Activated CD8-positive, alpha-beta memory T cell treated with anti-CD3 and anti-CD28 coated beads for 4 hours (primary cell): ENCODE data around the gene FHOD3.

Source experiments
- DNase-seq, 2 donors: peaks; one replicate each; pipeline ENCODE4 v3.0.0-alpha.2; 2020; ENCODE audit warnings: low read depth in 2 of 2

The FHOD3 gene

GRCh38 chr18:36408606-36409005 lies 111.1 kb downstream of the FHOD3 start:
- no peak for DNase-seq

- no peak for DNase-seq
Observed at GRCh38 chr18:36409779-36410178, 112.3 kb downstream of the FHOD3 start.

DNA sequence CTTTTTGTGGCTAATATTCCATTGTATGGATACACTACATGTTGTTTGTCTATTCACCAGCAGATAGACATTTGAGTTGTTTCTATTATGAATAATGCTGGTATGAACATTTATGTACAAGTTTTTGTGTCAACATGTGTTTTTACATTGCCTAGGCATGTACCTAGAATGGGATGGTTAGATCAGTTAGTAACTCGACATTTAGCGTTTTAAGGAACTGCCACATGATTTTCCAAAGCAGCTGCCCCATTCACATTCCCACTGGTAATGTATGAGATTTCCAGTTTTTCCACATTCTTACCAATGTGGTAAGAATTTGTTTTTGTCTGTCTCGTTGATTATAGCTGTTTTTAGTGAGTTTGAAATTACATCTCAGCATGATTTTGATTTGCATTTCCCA lies 112.8 kb downstream of the FHOD3 start:
- no peak for DNase-seq

DNA sequence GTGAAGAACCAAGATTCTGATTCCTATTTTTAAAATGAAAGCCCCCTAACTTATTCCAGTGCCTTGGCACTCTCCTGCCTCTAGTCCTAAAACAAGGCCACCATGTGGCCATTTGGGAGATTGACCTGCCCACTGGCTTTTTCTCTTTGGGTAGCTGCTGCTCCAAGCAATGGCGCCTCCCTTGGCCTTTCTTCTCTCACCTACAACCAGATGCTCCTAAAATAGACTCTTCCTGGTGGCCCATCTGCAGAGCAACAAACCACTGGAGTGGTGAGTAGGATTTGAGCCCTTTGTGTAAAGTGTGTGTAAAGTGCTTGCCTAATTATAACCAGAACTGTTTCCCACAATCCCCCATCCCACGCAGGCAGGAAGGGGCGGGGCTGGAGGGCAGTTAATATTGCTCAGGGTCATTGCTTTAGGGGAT lies 114.2 kb downstream of the FHOD3 start:
- DNase-seq, result no peak

DNA sequence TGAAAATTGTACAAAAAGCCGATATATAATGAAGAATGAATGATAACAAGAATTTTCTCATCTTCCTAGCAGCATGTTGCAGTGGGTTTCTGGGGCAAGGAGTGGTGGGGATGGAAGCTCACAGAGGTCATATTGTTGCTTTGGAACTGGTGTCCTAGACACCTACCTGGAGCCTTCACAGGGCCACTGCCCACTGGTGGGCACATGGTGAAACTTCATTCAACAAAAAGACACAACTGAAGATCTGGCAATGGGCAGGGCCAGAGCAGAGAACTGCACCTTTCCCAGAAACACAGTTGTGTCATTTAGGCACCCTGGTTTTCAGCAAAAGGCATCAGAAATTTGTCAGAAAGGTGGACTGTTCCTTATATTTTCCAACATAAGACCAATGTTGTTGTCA lies 115.3 kb downstream of the FHOD3 start:
- DNase-seq, result no peak

GRCh38 chr18:36415171-36415570 lies 117.7 kb downstream of the FHOD3 start:
- DNase-seq, result no peak

- DNase-seq, result no peak
Observed at GRCh38 chr18:36415625-36416024, 118.1 kb downstream of the FHOD3 start.

- no peak for DNase-seq
Observed at GRCh38 chr18:36419188-36419899, 121.8 kb downstream of the FHOD3 start.

GRCh38 chr18:36419900-36420531 lies 122.5 kb downstream of the FHOD3 start:
- DNase-seq, result no peak

DNA sequence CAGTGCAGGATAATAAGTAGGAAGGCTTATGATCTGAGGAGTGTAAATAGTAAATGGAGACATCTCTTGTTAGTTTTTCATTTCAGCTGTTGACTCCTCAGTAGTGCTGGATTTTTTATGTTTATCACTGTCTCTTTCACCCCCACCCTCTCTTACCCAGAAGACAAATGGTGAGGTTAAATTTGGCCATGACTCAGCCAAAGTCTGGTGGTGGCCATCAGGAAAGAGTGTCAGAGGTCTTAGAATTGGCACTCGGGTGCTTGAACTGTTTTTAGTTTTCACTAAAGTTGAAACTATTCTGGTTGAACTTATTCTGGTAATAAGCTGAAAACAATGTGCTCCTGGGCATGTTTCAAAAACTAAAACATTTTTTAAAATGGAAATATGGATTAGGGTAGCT lies 123.3 kb downstream of the FHOD3 start:
- no peak for DNase-seq

GRCh38 chr18:36424741-36425142 lies 127.2 kb downstream of the FHOD3 start:
- DNase-seq, result no peak

- DNase-seq, result no peak
Observed at GRCh38 chr18:36427369-36427768, 129.9 kb downstream of the FHOD3 start.

GRCh38 chr18:36427831-36428230 lies 130.3 kb downstream of the FHOD3 start:
- DNase-seq, result no peak

- DNase-seq, result no peak
Observed at GRCh38 chr18:36428431-36429029, 131.0 kb downstream of the FHOD3 start.

DNA sequence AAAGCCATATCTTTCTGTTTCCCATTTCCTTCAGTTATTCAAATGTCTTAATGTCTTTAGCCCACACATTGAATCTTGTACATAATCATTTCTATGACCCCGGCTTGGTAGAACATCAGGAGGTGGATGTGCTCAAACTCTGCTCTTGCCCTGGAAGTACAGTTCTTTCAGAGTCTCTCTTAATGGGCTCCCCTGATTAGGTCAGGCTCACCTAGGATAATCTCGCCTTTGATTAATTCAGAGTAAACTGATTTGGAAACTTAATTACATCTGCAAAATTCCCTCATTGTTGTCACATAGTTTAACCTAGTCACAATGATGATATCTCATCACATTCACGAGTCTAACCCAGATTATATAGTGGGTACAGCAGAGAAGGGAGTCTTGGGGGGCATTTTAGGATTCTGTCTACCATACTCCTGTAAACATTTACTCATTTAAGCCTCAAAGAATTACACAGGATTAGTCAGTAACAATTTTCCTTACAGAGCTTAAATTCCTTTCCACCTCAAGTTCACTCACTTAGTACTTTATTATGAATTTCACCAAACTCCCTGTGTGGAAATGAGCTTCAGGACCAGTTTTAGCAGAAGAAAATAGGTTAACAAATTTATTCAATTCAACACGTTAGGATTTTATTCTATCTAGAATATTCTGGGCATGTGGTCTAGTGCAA lies 135.5 kb downstream of the FHOD3 start:
- DNase-seq, result no peak

- no peak for DNase-seq
Observed at GRCh38 chr18:36436387-36436786, 138.9 kb downstream of the FHOD3 start.

GRCh38 chr18:36440614-36441013 lies 143.1 kb downstream of the FHOD3 start:
- no peak for DNase-seq

- DNase-seq, result no peak
Observed at GRCh38 chr18:36441426-36442240, 144.1 kb downstream of the FHOD3 start.

DNA sequence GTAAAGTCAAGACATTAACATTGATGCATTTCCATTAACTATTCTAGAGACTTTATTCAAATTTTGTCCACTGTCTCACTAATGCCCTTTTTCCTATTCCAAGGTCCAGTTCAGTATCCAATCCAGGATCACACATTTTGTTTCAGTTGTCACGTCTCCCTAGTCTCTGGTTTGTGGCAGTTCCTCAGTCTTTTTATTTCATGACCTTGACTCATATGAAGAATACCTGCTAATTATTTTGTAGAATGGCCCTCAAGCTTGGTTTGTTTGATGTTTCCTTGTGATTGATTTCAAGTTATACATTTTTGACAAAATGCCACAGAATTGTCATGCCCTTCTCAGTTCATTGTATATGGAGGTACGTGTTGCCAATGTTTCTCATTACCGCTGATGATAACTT lies 145.2 kb downstream of the FHOD3 start:
- DNase-seq, result no peak

- no peak for DNase-seq
Observed at GRCh38 chr18:36446059-36446458, 148.5 kb downstream of the FHOD3 start.

DNA sequence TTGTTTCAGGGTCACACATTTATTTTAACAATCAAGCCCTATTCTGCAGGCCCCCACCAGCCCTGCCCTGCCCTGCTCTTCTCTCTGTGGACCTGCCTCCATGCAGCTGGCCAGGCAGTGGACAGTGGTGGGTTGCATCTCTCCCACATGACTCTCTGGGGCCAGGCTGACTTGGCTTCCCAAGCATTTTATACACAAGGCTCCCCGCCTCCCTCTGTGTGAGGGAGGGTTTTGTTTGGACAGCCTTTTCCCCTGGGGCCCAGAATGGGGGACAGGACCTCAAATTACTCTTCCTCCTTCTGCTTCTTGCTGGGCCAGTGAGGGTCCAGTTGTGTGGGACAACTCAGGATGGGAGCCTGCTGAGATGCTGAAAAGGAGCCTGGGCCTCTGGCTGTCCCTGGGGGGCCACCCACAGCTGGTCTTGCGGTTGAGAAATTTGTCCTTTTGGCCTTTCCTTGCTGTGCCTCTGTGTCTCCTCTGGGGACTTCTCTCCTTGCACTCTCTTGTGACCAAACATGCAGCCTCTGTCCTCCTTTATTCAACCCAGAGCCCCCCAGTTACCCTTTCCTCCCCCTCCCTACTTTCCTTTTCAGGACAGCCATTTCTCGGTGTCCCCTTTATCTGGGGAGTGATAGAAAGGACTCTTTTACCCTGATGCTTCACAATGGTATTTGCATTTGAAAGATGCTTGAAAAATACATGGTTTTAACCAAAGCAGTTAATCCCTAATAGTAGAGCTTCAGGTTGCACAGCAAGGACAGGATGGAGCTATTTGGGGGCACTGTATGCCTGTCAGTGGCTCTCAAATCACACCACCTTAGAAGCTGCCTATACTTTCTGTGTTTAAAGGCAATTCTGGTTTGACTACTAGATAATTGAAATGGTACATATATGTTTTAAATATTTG lies 151.1 kb downstream of the FHOD3 start:
- DNase-seq, result no peak
